ENCODE results near the gene NAIF1.
"Not testable (repeated sequence)": the region's sequence is repeated elsewhere in the genome, so short reads cannot be mapped to it uniquely, and the experiment has no call there.

NAIF1 gene

DNA sequence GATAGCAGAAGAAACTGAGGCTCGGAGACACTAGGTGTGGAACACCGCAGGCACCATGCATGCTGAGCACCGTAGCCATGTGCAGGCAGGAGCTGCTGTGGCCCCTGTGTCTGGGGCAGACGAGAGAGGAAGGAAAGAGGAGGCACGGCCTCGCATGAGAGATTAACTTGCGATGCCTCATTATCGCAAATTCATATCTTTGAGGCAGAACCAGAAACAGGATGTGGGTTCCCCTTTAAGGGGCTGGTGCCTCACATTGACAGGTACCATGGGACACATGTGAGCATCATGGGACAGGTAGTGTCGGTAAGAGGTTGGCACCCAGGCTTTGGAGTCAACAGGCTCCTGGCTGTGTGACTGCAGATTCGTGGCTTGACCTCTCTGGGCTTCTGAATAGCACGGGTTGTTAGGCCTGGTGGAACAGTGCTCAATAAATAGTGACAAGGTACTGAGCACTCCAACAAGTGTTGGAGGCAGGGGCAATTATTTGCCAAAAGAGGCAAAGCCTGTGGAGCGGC lies 40.8 kb downstream of the NAIF1 start:
- DNase-seq (ENCODE audit: low read depth) = no peak

GRCh38 chr9:128025736-128026135 lies 41.4 kb downstream of the NAIF1 start:
- DNase-seq (ENCODE audit: low read depth) = no peak

- no peak for DNase-seq (ENCODE audit: low read depth)
These were observed 42.3 kb downstream of the NAIF1 start for GRCh38 chr9:128024761-128025308.

- DNase-seq (ENCODE audit: low read depth) = not testable (repeated sequence)
These were observed 43.4 kb downstream of the NAIF1 start for GRCh38 chr9:128023671-128024070.

- DNase-seq (ENCODE audit: low read depth) = no peak
These were observed 44.2 kb downstream of the NAIF1 start for GRCh38 chr9:128022886-128023285.

DNA sequence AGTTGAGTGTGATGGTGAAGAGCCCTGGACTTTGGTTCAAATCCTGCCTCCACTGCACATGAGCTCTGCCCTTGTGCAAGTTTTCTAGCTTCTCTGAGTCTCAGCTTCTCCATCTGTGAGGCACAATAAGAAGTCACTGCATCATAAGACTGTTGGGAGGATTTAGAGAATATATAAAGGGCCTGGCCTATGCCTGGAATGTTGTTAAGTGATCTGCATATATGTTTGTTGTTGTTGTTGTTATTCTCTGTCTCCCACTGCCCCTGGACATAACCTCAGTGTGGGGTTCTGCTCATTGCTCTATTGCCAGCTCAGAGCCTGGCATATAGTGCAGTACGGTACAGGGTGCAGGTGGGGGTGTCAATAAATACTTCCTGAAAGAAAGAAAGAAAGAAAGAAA lies 46.0 kb downstream of the NAIF1 start:
- DNase-seq (ENCODE audit: low read depth) = no peak

- no peak for DNase-seq (ENCODE audit: low read depth)
These were observed 46.4 kb downstream of the NAIF1 start for GRCh38 chr9:128020692-128021091.

- DNase-seq (ENCODE audit: low read depth) = no peak
These were observed 51.4 kb downstream of the NAIF1 start for GRCh38 chr9:128015696-128016095.

All from HS-5 (cell line).